ENCODE results near the gene NUP188.

The NUP188 gene

DNA sequence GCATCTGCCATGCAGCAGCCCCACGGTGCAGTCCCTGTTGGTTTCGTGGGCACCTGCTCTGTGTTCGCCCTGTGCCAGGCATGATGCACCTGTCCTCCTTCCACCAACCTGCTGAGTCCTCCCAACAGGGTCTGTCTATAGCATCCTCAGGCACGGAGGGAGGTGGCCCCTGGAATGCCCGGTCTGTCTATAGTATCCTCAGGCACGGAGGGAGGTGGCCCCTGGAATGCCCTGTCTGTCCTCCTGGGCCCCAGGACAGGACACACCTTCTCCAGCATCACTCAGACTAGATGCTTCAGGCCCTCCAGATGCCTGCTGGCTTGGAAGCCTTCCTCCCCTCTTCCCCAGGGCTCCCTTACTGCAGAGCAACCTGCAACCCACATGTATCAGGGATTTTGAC is 36.6 kb upstream of the NUP188 start:
- peaks cover 35% of the 10 kb centered on the region for H3K4me1 ChIP-seq (ENCODE audit: insufficient read depth, insufficient read length)
- DNase-seq (ENCODE audit: low read depth, low spot score): no peak
- peak overlapping the region; percentile 47 for H3K9ac ChIP-seq (ENCODE audit: insufficient read length, low read depth)
- H3K36me3 ChIP-seq (ENCODE audit: insufficient read depth, insufficient read length, low read length): peaks cover 80% of the 10 kb centered on the region
- H3K4me3 ChIP-seq (ENCODE audit: insufficient read length, low read depth): no peak overlapping the region
- no peaks in the 10 kb centered on the region for H3K27me3 ChIP-seq (ENCODE audit: insufficient read depth, insufficient read length)
- no peaks in the 10 kb centered on the region for H3K9me3 ChIP-seq (ENCODE audit: insufficient read depth, low read length)
- TF ChIP-seq YY1 (IDR thresholded peaks at IDR 0.05; ENCODE audit: insufficient read depth, insufficient read length) (no peak), ZNF274 (IDR thresholded peaks at IDR 0.05; ENCODE audit: low read depth, low read length) (no peak), SUZ12 (IDR thresholded peaks at IDR 0.05; ENCODE audit: extremely low read depth, insufficient read depth, insufficient read length) (no peak)

DNA sequence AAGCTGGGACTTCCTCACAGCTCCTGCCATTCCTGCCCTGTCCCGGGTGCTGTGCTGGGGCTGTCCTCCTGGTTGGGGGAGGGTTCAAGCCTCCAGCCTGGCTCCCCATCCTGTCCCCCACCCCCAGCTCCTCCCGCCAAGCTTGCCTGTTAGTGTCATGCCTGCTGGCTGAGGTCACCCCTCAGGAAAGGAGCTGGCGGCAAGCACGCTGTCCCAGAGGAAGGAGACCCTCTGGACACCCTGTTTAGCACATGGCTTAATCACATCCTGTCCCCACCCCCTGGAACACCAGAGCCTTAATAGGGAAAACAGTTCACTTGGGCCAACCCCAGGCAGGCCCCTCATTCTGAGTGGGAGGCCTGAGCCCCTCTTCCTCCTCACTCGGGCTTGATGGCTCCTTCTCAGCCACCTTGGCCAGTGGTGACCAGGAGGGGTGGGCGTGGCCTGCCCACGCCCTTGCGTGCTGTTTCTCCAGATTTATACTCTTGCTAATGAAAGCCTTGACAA is 35.9 kb upstream of the NUP188 start:
- H3K36me3 ChIP-seq (ENCODE audit: insufficient read depth, insufficient read length, low read length): peaks cover 82% of the 10 kb centered on the region
- peak; percentile 82 for DNase-seq (ENCODE audit: low read depth, low spot score)
- no peak overlapping the region for H3K4me3 ChIP-seq (ENCODE audit: insufficient read length, low read depth)
- no peaks in the 10 kb centered on the region for H3K27me3 ChIP-seq (ENCODE audit: insufficient read depth, insufficient read length)
- H3K4me1 ChIP-seq (ENCODE audit: insufficient read depth, insufficient read length): peaks cover 41% of the 10 kb centered on the region
- peak overlapping the region; percentile 47 for H3K9ac ChIP-seq (ENCODE audit: insufficient read length, low read depth)
- H3K9me3 ChIP-seq (ENCODE audit: insufficient read depth, low read length): no peaks in the 10 kb centered on the region
- TF ChIP-seq SUZ12 (IDR thresholded peaks at IDR 0.05; ENCODE audit: extremely low read depth, insufficient read depth, insufficient read length) (no peak), YY1 (IDR thresholded peaks at IDR 0.05; ENCODE audit: insufficient read depth, insufficient read length) (no peak), ZNF274 (IDR thresholded peaks at IDR 0.05; ENCODE audit: low read depth, low read length) (no peak)

DNA sequence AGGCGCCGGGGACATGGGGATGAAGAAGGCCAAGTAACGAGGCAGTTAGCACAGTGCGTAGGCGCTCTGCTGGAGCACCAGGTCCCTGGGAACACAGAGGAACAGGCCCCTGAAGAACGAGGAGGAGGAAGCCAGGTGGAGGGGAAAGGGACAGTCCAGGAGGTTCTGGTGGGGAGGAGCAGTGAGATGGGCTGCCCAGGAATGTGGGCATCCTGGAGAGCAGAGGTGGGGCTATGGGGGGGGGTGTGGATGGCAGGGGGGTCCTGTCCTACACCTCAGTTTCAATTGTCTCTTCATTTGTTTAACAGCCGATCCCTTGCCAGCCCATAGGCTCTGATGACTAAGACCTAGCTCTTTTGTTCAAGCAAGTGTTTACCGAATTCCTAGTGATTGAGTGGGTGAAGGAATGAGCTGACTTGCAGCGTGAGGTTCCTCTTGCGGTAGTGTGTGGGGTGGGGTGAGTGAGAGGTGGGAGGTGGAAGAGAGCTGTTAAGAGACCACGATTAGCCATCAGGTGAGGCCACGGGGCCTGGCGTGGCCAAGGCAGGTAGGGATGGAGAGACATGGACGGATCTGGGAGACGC is 35.1 kb upstream of the NUP188 start:
- Histone ChIP-seq H3K36me3 (ENCODE audit: insufficient read depth, insufficient read length, low read length) (peaks cover 82% of the 10 kb centered on the region), H3K9ac (ENCODE audit: insufficient read length, low read depth) (peak overlapping the region; percentile 47)
- TF ChIP-seq YY1 (IDR thresholded peaks at IDR 0.05; ENCODE audit: insufficient read depth, insufficient read length): no peak
- no peak for TF ChIP-seq ZNF274 (IDR thresholded peaks at IDR 0.05; ENCODE audit: low read depth, low read length)

DNA sequence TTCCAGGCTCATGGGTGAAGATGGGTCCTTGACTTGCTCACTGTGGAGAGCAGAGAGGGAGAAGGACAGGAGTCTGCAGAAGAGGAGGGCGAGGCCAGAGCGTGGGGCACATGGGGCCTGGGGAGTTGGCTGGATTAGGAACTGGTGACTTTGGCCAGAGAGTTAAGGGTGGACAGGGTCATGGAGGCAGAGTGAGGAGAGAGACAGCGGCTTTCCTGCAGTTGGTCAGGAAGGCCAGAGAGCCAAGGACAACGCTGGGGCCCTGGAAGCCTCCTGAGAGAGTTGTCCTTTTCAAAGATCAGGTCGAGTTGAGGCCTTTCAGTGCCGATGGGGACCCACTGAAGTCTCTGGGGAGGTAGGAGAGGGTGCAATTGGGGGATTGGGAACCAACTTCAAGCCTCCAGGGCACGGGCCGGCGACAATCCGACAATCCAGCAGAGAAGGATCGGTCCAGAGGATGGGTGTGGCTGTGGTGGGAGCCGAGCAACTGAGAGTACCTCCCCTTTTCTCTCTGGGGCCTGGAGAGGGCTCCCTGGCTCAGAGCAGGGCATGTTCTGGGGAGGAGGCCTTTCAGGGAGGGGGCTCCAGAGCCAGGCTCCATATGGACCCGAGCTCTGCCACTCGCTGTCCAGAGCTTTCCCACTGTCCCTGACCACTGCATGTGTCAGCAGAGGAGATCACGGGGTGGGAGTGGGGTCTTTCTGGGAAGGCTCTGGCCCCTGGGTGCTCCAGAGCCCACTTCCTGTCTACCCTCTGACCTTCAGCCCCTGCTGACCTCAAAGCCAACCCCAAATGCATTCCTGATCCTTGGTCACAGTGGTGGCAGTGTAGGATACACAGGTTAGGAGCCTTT is 34.2 kb upstream of the NUP188 start:
- no peak for DNase-seq (ENCODE audit: low read depth, low spot score)
- Histone ChIP-seq H3K4me3 (ENCODE audit: insufficient read length, low read depth) (peak overlapping the region; percentile 13), H3K9ac (ENCODE audit: insufficient read length, low read depth) (peak overlapping the region; percentile 42), H3K27me3 (ENCODE audit: insufficient read depth, insufficient read length) (no peaks in the 10 kb centered on the region), H3K36me3 (ENCODE audit: insufficient read depth, insufficient read length, low read length) (peaks cover 82% of the 10 kb centered on the region), H3K9me3 (ENCODE audit: insufficient read depth, low read length) (no peaks in the 10 kb centered on the region), H3K4me1 (ENCODE audit: insufficient read depth, insufficient read length) (peaks cover 42% of the 10 kb centered on the region)
- no peak for TF ChIP-seq SUZ12 (IDR thresholded peaks at IDR 0.05; ENCODE audit: extremely low read depth, insufficient read depth, insufficient read length)

More for the DNA sequence above, 35.1 kb upstream of the NUP188 start:
- Histone ChIP-seq H3K4me1 (ENCODE audit: insufficient read depth, insufficient read length) (peaks cover 42% of the 10 kb centered on the region), H3K27me3 (ENCODE audit: insufficient read depth, insufficient read length) (no peaks in the 10 kb centered on the region), H3K4me3 (ENCODE audit: insufficient read length, low read depth) (peak overlapping the region; percentile 13), H3K9me3 (ENCODE audit: insufficient read depth, low read length) (no peaks in the 10 kb centered on the region)
- DNase-seq (ENCODE audit: low read depth, low spot score): peak; percentile 83

DNA sequence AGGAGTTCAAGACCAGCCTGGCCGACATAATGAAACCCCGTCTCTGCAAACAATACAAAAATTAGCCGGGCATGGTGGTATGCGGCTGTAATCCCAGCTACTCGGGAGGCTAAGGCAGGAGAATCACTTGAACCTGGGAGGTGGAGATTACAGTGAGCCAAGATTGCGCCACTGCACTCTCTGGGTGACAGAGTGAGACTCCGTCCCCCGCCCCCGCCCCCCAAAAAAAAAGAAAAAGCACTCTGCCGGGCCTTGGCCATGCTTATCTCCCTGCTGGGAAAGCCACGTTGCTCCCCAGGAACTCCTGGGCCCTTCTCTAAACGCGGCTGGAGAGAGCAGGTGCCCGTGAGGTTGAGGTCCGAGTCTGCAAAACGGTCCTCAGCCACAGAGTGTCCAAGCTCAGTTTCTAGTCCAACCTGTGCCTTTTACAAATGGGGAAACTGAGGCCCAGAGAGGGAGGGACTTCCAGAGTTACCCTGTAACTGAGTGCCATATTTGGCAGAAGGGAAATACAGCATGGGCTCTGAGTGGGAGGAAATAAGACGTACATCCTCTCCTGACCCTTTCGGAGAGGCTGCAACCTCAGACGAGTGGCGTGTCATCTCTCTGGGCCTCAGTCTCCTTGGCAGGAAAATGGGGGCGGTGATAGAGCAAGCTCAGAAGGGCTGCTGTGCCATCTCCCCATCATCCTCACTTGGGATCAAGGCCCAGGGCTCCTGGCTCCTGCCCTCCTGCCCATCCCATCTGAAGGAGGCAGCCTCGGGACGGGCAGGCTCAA is 33.3 kb upstream of the NUP188 start:
- peaks cover 42% of the 10 kb centered on the region for H3K4me1 ChIP-seq (ENCODE audit: insufficient read depth, insufficient read length)
- peaks cover 80% of the 10 kb centered on the region for H3K36me3 ChIP-seq (ENCODE audit: insufficient read depth, insufficient read length, low read length)
- no peak overlapping the region for H3K4me3 ChIP-seq (ENCODE audit: insufficient read length, low read depth)
- no peaks in the 10 kb centered on the region for H3K9me3 ChIP-seq (ENCODE audit: insufficient read depth, low read length)
- H3K27me3 ChIP-seq (ENCODE audit: insufficient read depth, insufficient read length): no peaks in the 10 kb centered on the region
- no peak for DNase-seq (ENCODE audit: low read depth, low spot score)
- TF ChIP-seq SUZ12 (IDR thresholded peaks at IDR 0.05; ENCODE audit: extremely low read depth, insufficient read depth, insufficient read length) (no peak), ZNF274 (IDR thresholded peaks at IDR 0.05; ENCODE audit: low read depth, low read length) (no peak), YY1 (IDR thresholded peaks at IDR 0.05; ENCODE audit: insufficient read depth, insufficient read length) (no peak)
- no peak overlapping the region for H3K9ac ChIP-seq (ENCODE audit: insufficient read length, low read depth)

DNA sequence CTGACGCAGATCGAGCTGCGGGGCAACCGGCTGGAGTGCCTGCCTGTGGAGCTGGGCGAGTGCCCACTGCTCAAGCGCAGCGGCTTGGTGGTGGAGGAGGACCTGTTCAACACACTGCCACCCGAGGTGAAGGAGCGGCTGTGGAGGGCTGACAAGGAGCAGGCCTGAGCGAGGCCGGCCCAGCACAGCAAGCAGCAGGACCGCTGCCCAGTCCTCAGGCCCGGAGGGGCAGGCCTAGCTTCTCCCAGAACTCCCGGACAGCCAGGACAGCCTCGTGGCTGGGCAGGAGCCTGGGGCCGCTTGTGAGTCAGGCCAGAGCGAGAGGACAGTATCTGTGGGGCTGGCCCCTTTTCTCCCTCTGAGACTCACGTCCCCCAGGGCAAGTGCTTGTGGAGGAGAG is 31.3 kb upstream of the NUP188 start:
- Histone ChIP-seq H3K4me1 (ENCODE audit: insufficient read depth, insufficient read length) (peaks cover 41% of the 10 kb centered on the region), H3K4me3 (ENCODE audit: insufficient read length, low read depth) (no peak overlapping the region), H3K27me3 (ENCODE audit: insufficient read depth, insufficient read length) (no peaks in the 10 kb centered on the region), H3K9me3 (ENCODE audit: insufficient read depth, low read length) (no peaks in the 10 kb centered on the region), H3K36me3 (ENCODE audit: insufficient read depth, insufficient read length, low read length) (peaks cover 65% of the 10 kb centered on the region), H3K9ac (ENCODE audit: insufficient read length, low read depth) (peak overlapping the region; percentile 53)
- no peak for DNase-seq (ENCODE audit: low read depth, low spot score)
- no peak for TF ChIP-seq ZNF274 (IDR thresholded peaks at IDR 0.05; ENCODE audit: low read depth, low read length)
- no peak for TF ChIP-seq YY1 (IDR thresholded peaks at IDR 0.05; ENCODE audit: insufficient read depth, insufficient read length)
- no peak for TF ChIP-seq SUZ12 (IDR thresholded peaks at IDR 0.05; ENCODE audit: extremely low read depth, insufficient read depth, insufficient read length)

DNA sequence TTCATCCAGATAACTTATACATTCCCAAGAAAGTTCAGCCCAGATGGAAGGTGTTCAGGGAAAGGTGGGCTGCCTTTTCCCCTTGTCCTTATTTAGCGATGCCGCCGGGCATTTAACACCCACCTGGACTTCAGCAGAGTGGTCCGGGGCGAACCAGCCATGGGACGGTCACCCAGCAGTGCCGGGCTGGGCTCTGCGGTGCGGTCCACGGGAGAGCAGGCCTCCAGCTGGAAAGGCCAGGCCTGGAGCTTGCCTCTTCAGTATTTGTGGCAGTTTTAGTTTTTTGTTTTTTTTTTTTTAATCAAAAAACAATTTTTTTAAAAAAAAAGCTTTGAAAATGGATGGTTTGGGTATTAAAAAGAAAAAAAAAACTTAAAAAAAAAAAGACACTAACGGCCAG is 30.8 kb upstream of the NUP188 start:
- H3K9ac ChIP-seq (ENCODE audit: insufficient read length, low read depth): no peak overlapping the region
- peaks cover 65% of the 10 kb centered on the region for H3K36me3 ChIP-seq (ENCODE audit: insufficient read depth, insufficient read length, low read length)
- TF ChIP-seq SUZ12 (IDR thresholded peaks at IDR 0.05; ENCODE audit: extremely low read depth, insufficient read depth, insufficient read length) (no peak), ZNF274 (IDR thresholded peaks at IDR 0.05; ENCODE audit: low read depth, low read length) (no peak), YY1 (IDR thresholded peaks at IDR 0.05; ENCODE audit: insufficient read depth, insufficient read length) (no peak)
- H3K27me3 ChIP-seq (ENCODE audit: insufficient read depth, insufficient read length): no peaks in the 10 kb centered on the region
- H3K9me3 ChIP-seq (ENCODE audit: insufficient read depth, low read length): no peaks in the 10 kb centered on the region
- no peak overlapping the region for H3K4me3 ChIP-seq (ENCODE audit: insufficient read length, low read depth)
- DNase-seq (ENCODE audit: low read depth, low spot score): no peak
- H3K4me1 ChIP-seq (ENCODE audit: insufficient read depth, insufficient read length): peaks cover 40% of the 10 kb centered on the region

All from NT2/D1 (cell line).